Activated B cell treated with CpG ODN at 0.5 μM for 24 hours (primary cell): ENCODE data around the gene SPRY4. TPM values are rescaled to one million over a fixed set of nuclear protein-coding genes. Genes with fewer than 3 reads are reported as not detected.

ENCODE experiments used
- ATAC-seq: fragments of 200-7000 bp; cut with Tn5 transposase; one replicate; pipeline ENCODE4 v1.10.0; 2021; ENCODE audit warnings: low read depth, mild to moderate bottlenecking, moderate library complexity
- CTCF ChIA-PET: fragments of 350-600 bp; sonication (Branson Sonifier 250); formaldehyde crosslinking; loops from one replicate; lab custom pipeline; 2021; ENCODE audit warnings: antibody characterized with exemption; lab: Charles Lee
- POLR2A ChIA-PET: fragments of 350-600 bp; sonication (Branson Sonifier 250); formaldehyde crosslinking; loops from one replicate; lab custom pipeline; 2021; ENCODE audit warnings: antibody characterized with exemption; lab: Charles Lee
- DNase-seq: peaks from one replicate; pipeline ENCODE4 v3.0.0; 2022
- H3K27ac Mint-ChIP-seq: one replicate; pipeline ENCODE4 v1.8.0; 2020; ENCODE audit warnings: mixed read lengths
- H3K27me3 Mint-ChIP-seq: one replicate; pipeline ENCODE4 v1.8.0; 2021; ENCODE audit warnings: mixed read lengths
- H3K36me3 Mint-ChIP-seq: one replicate; pipeline ENCODE4 v1.8.0; 2021; ENCODE audit warnings: low read depth, mixed read lengths
- H3K4me1 Mint-ChIP-seq: one replicate; pipeline ENCODE4 v1.8.0; 2021; ENCODE audit warnings: mixed read lengths
- H3K4me3 Mint-ChIP-seq: one replicate; pipeline ENCODE4 v1.8.0; 2020; ENCODE audit warnings: mild to moderate bottlenecking, mixed read lengths
- H3K9me3 Mint-ChIP-seq: one replicate; pipeline ENCODE4 v1.8.0; 2020; ENCODE audit warnings: mixed read lengths
- intact Hi-C: fragments of 100-400 bp; cut with micrococcal nuclease; formaldehyde crosslinking; loops from one replicate; pipeline ENCODE4 v1.15.1; 2024
- total RNA-seq: library from RNA; stranded (reverse); gene quantifications from 2 replicates; pipeline ENCODE4 v1.2.3, GENCODE V29; 2022
- TF ChIP-seq, protein P1 (sequence below): fragments of 200-600 bp; IDR thresholded peaks from one replicate; pipeline ENCODE4 v1.8.0; 2022; ENCODE audit warnings: antibody characterized with exemption, mild to moderate bottlenecking

The SPRY4 gene
- total RNA-seq, 1 donor from 2014 or later: not detected

DNA sequence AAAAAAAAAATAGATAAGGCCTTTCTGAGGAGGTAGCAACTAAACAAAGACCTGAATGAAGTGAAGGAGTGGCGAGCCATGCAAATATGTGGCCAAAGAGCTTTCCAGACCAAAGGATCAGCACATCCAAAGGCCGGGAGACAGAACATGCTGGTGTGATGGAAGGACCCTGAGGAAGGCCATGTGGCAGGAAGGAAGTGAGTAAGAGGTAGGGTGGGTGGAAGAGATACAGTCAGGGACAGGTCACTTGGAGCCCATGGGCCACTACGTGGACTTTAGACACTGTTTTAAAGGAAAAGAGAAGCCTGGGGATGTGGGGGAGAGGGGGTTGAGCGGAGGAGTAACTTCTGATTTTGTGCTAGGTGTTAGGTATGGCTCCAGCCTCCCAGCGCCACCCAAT lies 31.3 kb downstream of the SPRY4 start:
- H3K36me3 Mint-ChIP-seq: no peaks in the 10 kb centered on the region
- intact Hi-C loops: no loop called here
- DNase-seq (no peak), ATAC-seq (no peak)
- H3K27me3 Mint-ChIP-seq: peaks cover 22% of the 10 kb centered on the region
- CTCF ChIA-PET: no interaction called here
- H3K27ac Mint-ChIP-seq: no peak overlapping the region
- no peaks in the 10 kb centered on the region for H3K9me3 Mint-ChIP-seq
- H3K4me1 Mint-ChIP-seq: no peaks in the 10 kb centered on the region
- TF ChIP-seq, protein P1, sequence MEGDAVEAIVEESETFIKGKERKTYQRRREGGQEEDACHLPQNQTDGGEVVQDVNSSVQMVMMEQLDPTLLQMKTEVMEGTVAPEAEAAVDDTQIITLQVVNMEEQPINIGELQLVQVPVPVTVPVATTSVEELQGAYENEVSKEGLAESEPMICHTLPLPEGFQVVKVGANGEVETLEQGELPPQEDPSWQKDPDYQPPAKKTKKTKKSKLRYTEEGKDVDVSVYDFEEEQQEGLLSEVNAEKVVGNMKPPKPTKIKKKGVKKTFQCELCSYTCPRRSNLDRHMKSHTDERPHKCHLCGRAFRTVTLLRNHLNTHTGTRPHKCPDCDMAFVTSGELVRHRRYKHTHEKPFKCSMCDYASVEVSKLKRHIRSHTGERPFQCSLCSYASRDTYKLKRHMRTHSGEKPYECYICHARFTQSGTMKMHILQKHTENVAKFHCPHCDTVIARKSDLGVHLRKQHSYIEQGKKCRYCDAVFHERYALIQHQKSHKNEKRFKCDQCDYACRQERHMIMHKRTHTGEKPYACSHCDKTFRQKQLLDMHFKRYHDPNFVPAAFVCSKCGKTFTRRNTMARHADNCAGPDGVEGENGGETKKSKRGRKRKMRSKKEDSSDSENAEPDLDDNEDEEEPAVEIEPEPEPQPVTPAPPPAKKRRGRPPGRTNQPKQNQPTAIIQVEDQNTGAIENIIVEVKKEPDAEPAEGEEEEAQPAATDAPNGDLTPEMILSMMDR: no peak
- POLR2A ChIA-PET: no interaction called here
- H3K4me3 Mint-ChIP-seq: no peak overlapping the region

DNA sequence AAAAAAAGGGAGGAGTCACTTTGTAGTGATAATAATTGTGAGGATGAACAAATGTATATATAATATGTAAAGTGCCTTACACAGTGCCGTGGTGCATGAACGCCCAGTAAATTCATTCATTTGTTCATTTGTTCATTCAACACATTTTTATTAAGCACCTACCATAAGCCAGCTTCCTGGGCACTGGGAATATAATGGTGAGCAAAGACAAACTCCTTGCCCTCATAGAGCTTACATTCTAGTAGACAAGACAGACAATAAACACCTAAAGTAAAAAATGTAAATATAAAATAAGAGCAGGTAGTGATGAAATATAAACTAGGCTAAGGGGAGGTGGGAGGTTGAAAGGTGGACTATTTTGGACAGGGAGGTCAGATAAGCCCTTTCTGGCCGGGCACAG lies 32.0 kb downstream of the SPRY4 start:
- Mint-ChIP-seq H3K27ac (no peak overlapping the region), H3K36me3 (no peaks in the 10 kb centered on the region), H3K4me1 (peaks cover 2% of the 10 kb centered on the region), H3K4me3 (no peak overlapping the region), H3K9me3 (no peaks in the 10 kb centered on the region), H3K27me3 (peaks cover 22% of the 10 kb centered on the region)
- DNase-seq (no peak), ATAC-seq (no peak)
- TF ChIP-seq, protein P1: no peak
- intact Hi-C loops: no loop called here
- POLR2A ChIA-PET: no interaction called here
- CTCF ChIA-PET: no interaction called here

DNA sequence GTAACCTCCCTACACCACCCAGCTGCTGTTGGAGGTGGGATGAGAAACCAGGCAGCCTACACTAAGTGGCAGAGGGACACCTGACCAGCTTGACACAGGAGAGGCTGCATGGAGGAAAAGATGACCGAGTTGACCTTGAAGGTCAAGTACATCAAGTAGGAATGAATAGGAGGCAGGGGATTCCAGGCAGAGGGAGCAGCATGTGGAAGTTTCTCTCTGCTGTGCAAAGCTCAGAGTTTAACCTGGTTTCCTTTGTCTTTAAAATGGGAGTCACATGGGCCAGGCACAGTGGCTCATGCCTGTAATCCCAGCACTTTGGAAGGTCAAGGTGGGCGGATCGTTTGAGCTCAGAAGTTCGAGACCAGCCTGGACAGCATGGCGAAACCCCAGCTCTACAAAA lies 32.6 kb downstream of the SPRY4 start:
- intact Hi-C loops: no loop called here
- ChIA-PET CTCF (no interaction called here), POLR2A (no interaction called here)
- H3K27me3 Mint-ChIP-seq: peaks cover 20% of the 10 kb centered on the region
- DNase-seq: no peak
- H3K4me1 Mint-ChIP-seq: peaks cover 7% of the 10 kb centered on the region
- H3K9me3 Mint-ChIP-seq: no peaks in the 10 kb centered on the region
- H3K4me3 Mint-ChIP-seq: no peak overlapping the region
- no peak for ATAC-seq
- TF ChIP-seq, protein P1: no peak
- H3K36me3 Mint-ChIP-seq: no peaks in the 10 kb centered on the region
- no peak overlapping the region for H3K27ac Mint-ChIP-seq

DNA sequence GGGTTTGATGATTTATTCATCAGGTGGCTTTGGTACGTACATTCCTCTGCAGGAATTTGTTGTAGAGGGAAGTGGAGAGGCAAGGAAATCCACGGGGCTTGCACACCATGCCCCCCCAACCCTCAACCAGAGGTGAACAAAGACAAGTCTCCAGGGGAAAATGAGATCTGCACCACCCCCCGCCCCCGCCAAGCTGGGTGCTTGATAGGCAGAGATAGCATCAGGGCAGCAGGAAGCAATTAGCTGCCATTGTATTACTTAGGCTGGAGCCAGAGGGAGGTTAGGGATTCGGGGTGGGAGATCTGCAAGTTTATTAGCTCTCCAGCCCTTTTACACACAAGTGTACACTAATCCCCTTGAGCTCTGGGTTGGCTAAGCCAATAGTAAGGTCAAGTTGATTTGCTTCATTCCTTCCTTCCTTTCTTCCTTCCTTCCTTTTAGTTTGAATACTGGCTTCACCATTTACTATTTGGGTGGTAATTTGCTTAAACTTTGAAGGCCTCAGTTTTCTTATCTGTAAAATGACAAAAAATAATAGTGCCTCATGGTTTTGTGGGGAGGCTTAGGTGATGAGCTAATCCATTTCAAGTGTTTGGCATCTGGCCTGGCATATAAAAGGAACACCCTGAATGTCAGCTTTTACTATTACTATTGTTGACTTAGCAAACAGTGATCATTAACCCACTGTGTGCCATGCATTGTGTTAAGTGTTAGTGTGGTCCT lies 34.1 kb downstream of the SPRY4 start:
- peaks cover 8% of the 10 kb centered on the region for H3K4me1 Mint-ChIP-seq
- no peak overlapping the region for H3K27ac Mint-ChIP-seq
- H3K9me3 Mint-ChIP-seq: no peaks in the 10 kb centered on the region
- peaks cover 10% of the 10 kb centered on the region for H3K27me3 Mint-ChIP-seq
- intact Hi-C loops: no loop called here
- DNase-seq (no peak), ATAC-seq (no peak)
- CTCF ChIA-PET: no interaction called here
- TF ChIP-seq, protein P1: no peak
- POLR2A ChIA-PET: interaction anchor here (0.6 kb wide), 1 partner anchor 132 kb away, joined by 4 read pairs; no protein-coding TSS in a partner anchor
- H3K4me3 Mint-ChIP-seq: no peak overlapping the region
- H3K36me3 Mint-ChIP-seq: no peaks in the 10 kb centered on the region

- CTCF ChIA-PET: no interaction called here
- DNase-seq: no peak
- Mint-ChIP-seq H3K27ac (no peak overlapping the region), H3K27me3 (peaks cover 7% of the 10 kb centered on the region), H3K4me3 (no peak overlapping the region), H3K36me3 (no peaks in the 10 kb centered on the region), H3K9me3 (no peaks in the 10 kb centered on the region), H3K4me1 (peaks cover 8% of the 10 kb centered on the region)
- TF ChIP-seq, protein P1: no peak
- POLR2A ChIA-PET: interaction anchor here (0.6 kb wide), 1 partner anchor 132 kb away, joined by 4 read pairs; no protein-coding TSS in a partner anchor
- no peak for ATAC-seq
- intact Hi-C loops: no loop called here
Measured at GRCh38 chr5:142289708-142290576, 34.9 kb downstream of the SPRY4 start.
